Stimulated activated CD4-positive, alpha-beta T cell treated with anti-CD3 and anti-CD28 coated beads, Interleukin-4, amount 100 ng/mL, for 4 hours (primary cell): ENCODE measurements around the gene PBX1.

Experiments used
- DNase-seq, 2 experiments: peaks; one replicate each; pipeline ENCODE4 v3.0.0-alpha.2; 2020

Gene PBX1

GRCh38 chr1:164564378-164564777 is 5.4 kb downstream of the PBX1 start:
- DNase-seq = no peak

- DNase-seq = no peak
These were observed 6.4 kb downstream of the PBX1 start for GRCh38 chr1:164565357-164565756.

- DNase-seq = no peak
These were observed 8.8 kb downstream of the PBX1 start for GRCh38 chr1:164567774-164568173.

GRCh38 chr1:164569241-164569640 is 10.3 kb downstream of the PBX1 start:
- no peak for DNase-seq

GRCh38 chr1:164569866-164570265 is 10.9 kb downstream of the PBX1 start:
- no peak for DNase-seq

- no peak for DNase-seq
These were observed 12.3 kb downstream of the PBX1 start for GRCh38 chr1:164571333-164571732.

- no peak for DNase-seq
These were observed 16.4 kb downstream of the PBX1 start for GRCh38 chr1:164575356-164575886.

GRCh38 chr1:164576291-164577271 is 17.6 kb downstream of the PBX1 start:
- no peak for DNase-seq

GRCh38 chr1:164577291-164577690 is 18.3 kb downstream of the PBX1 start:
- no peak for DNase-seq

GRCh38 chr1:164578479-164579200 is 19.7 kb downstream of the PBX1 start:
- DNase-seq = no peak

GRCh38 chr1:164579381-164579780 is 20.4 kb downstream of the PBX1 start:
- DNase-seq = no peak

GRCh38 chr1:164581762-164582161 is 22.8 kb downstream of the PBX1 start:
- no peak for DNase-seq

- DNase-seq = no peak
These were observed 24.2 kb downstream of the PBX1 start for GRCh38 chr1:164583196-164583595.

- DNase-seq = no peak
These were observed 25.0 kb downstream of the PBX1 start for GRCh38 chr1:164583835-164584539.

- no peak for DNase-seq
These were observed 27.6 kb downstream of the PBX1 start for GRCh38 chr1:164586591-164586990.

GRCh38 chr1:164587617-164588501 is 28.9 kb downstream of the PBX1 start:
- no peak for DNase-seq

GRCh38 chr1:164588516-164589341 is 29.7 kb downstream of the PBX1 start:
- DNase-seq = no peak

GRCh38 chr1:164589408-164589807 is 30.4 kb downstream of the PBX1 start:
- DNase-seq = no peak

GRCh38 chr1:164589961-164590507 is 31.1 kb downstream of the PBX1 start:
- no peak for DNase-seq

GRCh38 chr1:164590592-164590991 is 31.6 kb downstream of the PBX1 start:
- DNase-seq = no peak

- DNase-seq = no peak
These were observed 32.9 kb downstream of the PBX1 start for GRCh38 chr1:164591858-164592257.
